Lower lobe of right lung (tissue), 2 donors: ENCODE data around the gene SEMA3E. TPM values are rescaled to one million over a fixed set of nuclear protein-coding genes. Genes with fewer than 3 reads are reported as not detected.

ENCODE experiments used
- ATAC-seq, 2 donors: fragments of 200-7000 bp; cut with Tn5 transposase; one replicate each; pipeline ENCODE4 v1.9.1; 2020 to 2022; ENCODE audit warnings: mild to moderate bottlenecking in 2 of 2, moderate library complexity in 2 of 2
- DNase-seq: peaks from one replicate; pipeline ENCODE4 v3.0.0-alpha.2; 2020
- H3K27ac ChIP-seq: fragments of 200-600 bp; one replicate; pipeline ENCODE4 v1.8.0; 2022
- H3K27me3 ChIP-seq: fragments of 200-600 bp; one replicate; pipeline ENCODE4 v1.8.0; 2022; ENCODE audit warnings: low read depth
- H3K36me3 ChIP-seq: fragments of 200-600 bp; one replicate; pipeline ENCODE4 v1.8.0; 2022; ENCODE audit warnings: mild to moderate bottlenecking
- H3K4me1 ChIP-seq: fragments of 200-600 bp; one replicate; pipeline ENCODE4 v1.8.0; 2022
- H3K4me3 ChIP-seq: fragments of 200-600 bp; one replicate; pipeline ENCODE4 v1.8.0; 2022; ENCODE audit warnings: mild to moderate bottlenecking
- H3K9me3 ChIP-seq: fragments of 200-600 bp; one replicate; pipeline ENCODE4 v1.8.0; 2022
- intact Hi-C: fragments of 100-400 bp; cut with DNase I; formaldehyde crosslinking; loops from one replicate; pipeline ENCODE4 v1.11.0; 2022
- total RNA-seq: library from RNA; stranded (reverse); fragmentation: NEBNext Ultra II Directional; extraction: Animal tissue kit (Norgen Biotek cat#: 25700); gene quantifications from one replicate; pipeline ENCODE4 v1.2.1, GENCODE V29; 2021
- TF ChIP-seq, protein P1 (sequence below): fragments of 200-600 bp; IDR thresholded peaks from one replicate; pipeline ENCODE4 v1.8.0; 2022; ENCODE audit warnings: antibody characterized with exemption, mild to moderate bottlenecking
- donor health status: DM: no; HTN: yes; CAD: no; lungs with severe emphysema.

The SEMA3E gene
- total RNA-seq, 1 donor from 2014 or later, result 8.8 TPM

DNA sequence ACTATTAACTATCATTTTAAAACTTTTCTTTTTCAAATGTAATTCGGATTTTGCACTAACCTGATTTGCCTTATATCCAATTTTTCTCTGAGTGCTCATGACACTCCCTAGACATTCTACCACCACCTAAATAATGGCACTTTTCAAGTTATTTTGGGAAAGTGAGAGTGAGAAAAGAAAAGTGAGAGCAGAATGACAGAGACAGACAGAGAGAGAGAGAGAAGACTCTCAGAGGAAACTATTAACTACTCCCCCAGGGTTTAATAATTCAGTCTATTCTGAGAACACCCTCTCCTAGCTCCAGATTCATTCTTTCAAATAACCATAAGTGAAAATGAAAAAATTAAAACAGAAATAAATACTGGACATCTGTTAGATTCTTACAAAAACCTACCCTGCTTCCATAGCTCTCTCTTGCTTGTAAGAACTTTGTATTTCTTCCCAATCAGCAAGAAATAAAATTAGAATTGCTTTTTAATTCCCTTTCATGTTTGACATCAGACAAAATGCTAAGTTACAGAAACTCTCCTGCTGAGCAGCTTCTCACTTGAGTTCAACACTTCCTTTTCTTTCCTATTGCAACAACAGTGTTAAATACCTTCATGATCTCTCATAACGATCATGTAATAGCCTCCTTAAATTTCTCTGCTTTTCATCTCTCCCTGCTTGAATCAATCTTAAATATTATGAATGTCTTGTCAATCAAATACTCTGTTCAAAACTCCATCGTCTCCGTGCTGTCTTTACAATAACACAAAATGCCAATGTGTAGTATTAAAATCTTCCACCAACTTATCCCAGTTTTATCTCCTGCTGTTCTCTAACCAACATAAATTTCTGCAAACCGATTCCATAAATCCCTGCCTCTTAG lies 191.7 kb downstream of the SEMA3E start:
- H3K36me3 ChIP-seq, result no peaks in the 10 kb centered on the region
- no peak overlapping the region for H3K27ac ChIP-seq
- no peaks in the 10 kb centered on the region for H3K27me3 ChIP-seq
- no peaks in the 10 kb centered on the region for H3K4me1 ChIP-seq
- TF ChIP-seq, protein P1, sequence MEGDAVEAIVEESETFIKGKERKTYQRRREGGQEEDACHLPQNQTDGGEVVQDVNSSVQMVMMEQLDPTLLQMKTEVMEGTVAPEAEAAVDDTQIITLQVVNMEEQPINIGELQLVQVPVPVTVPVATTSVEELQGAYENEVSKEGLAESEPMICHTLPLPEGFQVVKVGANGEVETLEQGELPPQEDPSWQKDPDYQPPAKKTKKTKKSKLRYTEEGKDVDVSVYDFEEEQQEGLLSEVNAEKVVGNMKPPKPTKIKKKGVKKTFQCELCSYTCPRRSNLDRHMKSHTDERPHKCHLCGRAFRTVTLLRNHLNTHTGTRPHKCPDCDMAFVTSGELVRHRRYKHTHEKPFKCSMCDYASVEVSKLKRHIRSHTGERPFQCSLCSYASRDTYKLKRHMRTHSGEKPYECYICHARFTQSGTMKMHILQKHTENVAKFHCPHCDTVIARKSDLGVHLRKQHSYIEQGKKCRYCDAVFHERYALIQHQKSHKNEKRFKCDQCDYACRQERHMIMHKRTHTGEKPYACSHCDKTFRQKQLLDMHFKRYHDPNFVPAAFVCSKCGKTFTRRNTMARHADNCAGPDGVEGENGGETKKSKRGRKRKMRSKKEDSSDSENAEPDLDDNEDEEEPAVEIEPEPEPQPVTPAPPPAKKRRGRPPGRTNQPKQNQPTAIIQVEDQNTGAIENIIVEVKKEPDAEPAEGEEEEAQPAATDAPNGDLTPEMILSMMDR, result no peak
- no peak for DNase-seq
- ATAC-seq, result no peak
- intact Hi-C loops, result no loop called here
- H3K9me3 ChIP-seq, result no peaks in the 10 kb centered on the region
- no peak overlapping the region for H3K4me3 ChIP-seq

- TF ChIP-seq, protein P1, result no peak
- Histone ChIP-seq H3K9me3 (no peaks in the 10 kb centered on the region), H3K4me1 (no peaks in the 10 kb centered on the region), H3K27me3 (no peaks in the 10 kb centered on the region), H3K36me3 (no peaks in the 10 kb centered on the region), H3K4me3 (no peak overlapping the region), H3K27ac (no peak overlapping the region)
- DNase-seq (no peak), ATAC-seq (no peak)
- intact Hi-C loops, result no loop called here
These were observed 192.5 kb downstream of the SEMA3E start for GRCh38 chr7:83456413-83456812.

DNA sequence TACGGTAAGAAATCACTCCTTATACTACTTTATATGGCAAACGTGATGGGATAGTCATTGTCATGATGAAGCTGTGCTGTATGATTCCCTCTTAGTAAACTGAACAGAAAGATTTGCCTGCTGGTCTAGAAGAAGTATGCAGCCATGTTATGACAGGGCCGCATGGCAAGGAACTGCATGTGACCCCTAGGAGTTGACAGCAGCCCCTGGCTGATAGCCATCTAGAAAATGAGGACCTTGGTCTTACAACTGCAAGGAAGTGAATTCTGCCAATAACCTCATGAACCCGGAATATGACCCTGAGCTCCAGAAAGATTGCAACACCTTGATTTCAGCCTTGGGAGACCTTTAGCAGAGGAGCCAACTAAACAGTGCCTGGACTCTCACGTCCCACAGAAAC lies 193.3 kb downstream of the SEMA3E start:
- Histone ChIP-seq H3K4me1 (no peaks in the 10 kb centered on the region), H3K27me3 (no peaks in the 10 kb centered on the region), H3K9me3 (no peaks in the 10 kb centered on the region), H3K4me3 (no peak overlapping the region), H3K27ac (no peak overlapping the region), H3K36me3 (no peaks in the 10 kb centered on the region)
- DNase-seq (no peak), ATAC-seq (no peak)
- TF ChIP-seq, protein P1, result no peak
- intact Hi-C loops, result no loop called here

DNA sequence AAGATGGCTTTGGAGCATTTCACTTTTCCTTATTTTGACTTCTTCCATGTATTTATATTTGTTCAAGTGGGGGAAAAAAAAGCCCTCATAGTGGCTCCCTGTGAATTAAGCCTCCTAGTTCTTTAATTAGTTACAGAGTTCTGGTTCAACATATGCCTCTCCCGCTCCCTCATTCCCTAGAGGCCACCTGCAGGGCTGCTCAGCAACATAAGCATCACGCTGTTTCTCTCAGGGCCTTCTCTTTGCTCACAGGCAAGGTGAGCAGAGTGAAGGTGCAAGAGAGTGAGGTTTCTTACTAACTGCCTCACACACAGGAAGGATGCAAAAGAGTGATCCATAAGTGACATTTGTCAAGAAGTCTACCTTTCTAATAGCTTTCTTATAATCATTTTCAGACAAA lies 196.7 kb downstream of the SEMA3E start:
- intact Hi-C loops, result no loop called here

GRCh38 chr7:83451501-83452045 lies 197.4 kb downstream of the SEMA3E start:
- TF ChIP-seq, protein P1, result no peak
- Histone ChIP-seq H3K9me3 (no peaks in the 10 kb centered on the region), H3K4me1 (no peaks in the 10 kb centered on the region), H3K4me3 (no peak overlapping the region), H3K36me3 (no peaks in the 10 kb centered on the region), H3K27ac (no peak overlapping the region), H3K27me3 (no peaks in the 10 kb centered on the region)
- no peak for ATAC-seq
- DNase-seq, result no peak
- intact Hi-C loops, result no loop called here

More for the DNA sequence above, 196.7 kb downstream of the SEMA3E start:
- no peaks in the 10 kb centered on the region for H3K27me3 ChIP-seq
- H3K4me1 ChIP-seq, result no peaks in the 10 kb centered on the region
- TF ChIP-seq, protein P1, result no peak
- DNase-seq (no peak), ATAC-seq (no peak)
- H3K4me3 ChIP-seq, result no peak overlapping the region
- H3K27ac ChIP-seq, result no peak overlapping the region
- H3K9me3 ChIP-seq, result no peaks in the 10 kb centered on the region
- no peaks in the 10 kb centered on the region for H3K36me3 ChIP-seq
